NT2/D1 (cell line): ENCODE data around the gene STX16.
A peak's percentile ranks its signal among the peaks of the same experiment; 100 is the strongest.

Source experiments
- DNase-seq: peaks from one replicate; pipeline ENCODE4 v3.0.0-alpha.2; 2011; ENCODE audit warnings: low read depth, low spot score
- H3K27me3 ChIP-seq: 2 replicates; pipeline ENCODE4 v1.6.0; 2011; ENCODE audit warnings: mild to moderate bottlenecking; ENCODE audit not compliant: insufficient read length, insufficient read depth
- H3K36me3 ChIP-seq: 2 replicates; pipeline ENCODE4 v1.6.1; 2011; ENCODE audit warnings: mild to moderate bottlenecking, low read length, mixed read lengths; ENCODE audit not compliant: insufficient read depth, insufficient read length
- H3K4me1 ChIP-seq: 2 replicates; pipeline ENCODE4 v1.5.1; 2011; ENCODE audit not compliant: insufficient read depth, insufficient read length
- H3K4me3 ChIP-seq: 2 replicates; pipeline ENCODE4 v1.5.1; 2011; ENCODE audit warnings: low read depth; ENCODE audit not compliant: insufficient read length
- H3K9ac ChIP-seq: 2 replicates; pipeline ENCODE4 v1.6.0; 2011; ENCODE audit warnings: low read depth; ENCODE audit not compliant: insufficient read length
- H3K9me3 ChIP-seq: 2 replicates; pipeline ENCODE4 v1.5.1; 2011; ENCODE audit warnings: mild to moderate bottlenecking, low read length; ENCODE audit not compliant: insufficient read depth
- SUZ12 ChIP-seq: IDR thresholded peaks from 2 replicates; pipeline ENCODE4 v1.6.1; 2011; ENCODE audit not compliant: insufficient read length, insufficient read depth; ENCODE audit errors: extremely low read depth
- YY1 ChIP-seq: IDR thresholded peaks from 2 replicates; pipeline ENCODE4 v1.6.1; 2011; ENCODE audit not compliant: insufficient read length, insufficient read depth
- ZNF274 ChIP-seq: IDR thresholded peaks from 2 replicates; pipeline ENCODE4 v1.6.1; 2011; ENCODE audit warnings: mild to moderate bottlenecking, low read depth, low read length

STX16 gene

DNA sequence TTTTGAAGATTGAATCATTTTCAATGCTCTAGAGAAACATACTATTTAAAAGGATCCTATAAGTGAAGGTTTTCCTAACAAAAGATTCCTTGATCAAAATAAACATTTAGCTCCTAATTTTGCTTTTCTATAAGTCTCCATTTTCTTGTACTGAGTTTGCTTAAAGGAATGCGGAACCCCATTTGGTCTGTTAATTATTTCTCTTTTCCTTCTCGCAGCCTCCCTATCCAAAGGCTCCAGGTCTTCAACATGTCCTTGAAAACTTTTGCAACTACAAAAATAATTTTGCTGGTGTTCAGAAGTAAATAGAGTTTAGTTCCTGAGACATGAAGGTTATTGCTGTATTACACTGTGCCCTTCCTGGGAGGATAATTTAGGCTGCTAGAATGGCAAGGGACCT, 33.2 kb downstream of the STX16 start:
- H3K9me3 ChIP-seq, result no peaks in the 10 kb centered on the region
- DNase-seq, result no peak
- H3K27me3 ChIP-seq, result no peaks in the 10 kb centered on the region
- H3K4me1 ChIP-seq, result peaks cover 3% of the 10 kb centered on the region
- peaks cover 16% of the 10 kb centered on the region for H3K36me3 ChIP-seq
- TF ChIP-seq YY1, result no peak
- TF ChIP-seq SUZ12, result no peak
- no peak for TF ChIP-seq ZNF274
- H3K4me3 ChIP-seq, result no peak overlapping the region
- H3K9ac ChIP-seq, result no peak overlapping the region

DNA sequence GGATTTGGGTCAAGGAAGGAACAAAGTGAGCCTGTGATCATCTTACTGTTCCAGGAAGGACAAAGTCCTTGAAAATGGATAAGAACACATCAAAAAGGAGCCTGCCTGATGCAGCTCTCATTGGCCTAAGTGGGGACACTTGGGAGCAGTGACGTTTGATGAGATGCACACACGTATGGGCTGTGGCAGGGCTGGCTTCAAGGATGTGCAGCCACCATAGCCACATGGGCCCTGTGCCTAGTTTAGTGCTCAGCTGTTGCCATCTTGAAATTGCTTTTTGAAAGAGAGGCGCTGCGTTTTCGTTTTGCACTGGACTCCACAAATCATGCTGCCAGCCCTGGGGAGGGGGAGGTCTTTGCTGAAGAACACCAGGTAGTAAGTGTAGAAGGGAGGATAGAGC, 34.9 kb downstream of the STX16 start:
- H3K4me3 ChIP-seq, result no peak overlapping the region
- TF ChIP-seq ZNF274, result no peak
- TF ChIP-seq SUZ12, result no peak
- TF ChIP-seq YY1, result no peak
- H3K9ac ChIP-seq, result no peak overlapping the region
- H3K36me3 ChIP-seq, result no peaks in the 10 kb centered on the region
- no peaks in the 10 kb centered on the region for H3K9me3 ChIP-seq
- DNase-seq, result no peak
- peaks cover 3% of the 10 kb centered on the region for H3K4me1 ChIP-seq
- H3K27me3 ChIP-seq, result no peaks in the 10 kb centered on the region

DNA sequence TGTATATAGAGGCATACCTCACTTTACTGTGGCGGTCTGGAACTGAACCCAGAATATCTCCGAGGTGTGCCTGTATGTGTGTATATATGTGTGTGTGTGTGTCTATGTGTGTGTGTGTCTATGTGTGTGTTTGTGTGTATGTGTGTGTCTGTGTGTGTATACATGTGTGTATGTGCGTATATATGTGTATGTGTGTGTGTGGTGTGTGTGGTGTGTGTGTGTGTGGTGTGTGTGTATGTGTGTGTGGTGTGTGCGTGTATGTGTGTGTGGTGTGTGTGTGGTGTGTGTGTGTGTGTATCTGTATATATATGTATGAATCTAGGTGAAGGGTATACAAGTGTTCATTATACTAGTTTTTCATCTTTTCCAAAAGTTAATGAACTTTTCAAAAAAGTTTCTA, 37.3 kb downstream of the STX16 start:
- no peaks in the 10 kb centered on the region for H3K27me3 ChIP-seq
- H3K9ac ChIP-seq, result no peak overlapping the region
- DNase-seq, result no peak
- no peak overlapping the region for H3K4me3 ChIP-seq
- peaks cover 11% of the 10 kb centered on the region for H3K4me1 ChIP-seq
- H3K36me3 ChIP-seq, result peaks cover 4% of the 10 kb centered on the region
- TF ChIP-seq YY1, result no peak
- TF ChIP-seq SUZ12, result no peak
- TF ChIP-seq ZNF274, result no peak
- peaks cover 5% of the 10 kb centered on the region; the same call in 1 of the 2 replicates for H3K9me3 ChIP-seq

DNA sequence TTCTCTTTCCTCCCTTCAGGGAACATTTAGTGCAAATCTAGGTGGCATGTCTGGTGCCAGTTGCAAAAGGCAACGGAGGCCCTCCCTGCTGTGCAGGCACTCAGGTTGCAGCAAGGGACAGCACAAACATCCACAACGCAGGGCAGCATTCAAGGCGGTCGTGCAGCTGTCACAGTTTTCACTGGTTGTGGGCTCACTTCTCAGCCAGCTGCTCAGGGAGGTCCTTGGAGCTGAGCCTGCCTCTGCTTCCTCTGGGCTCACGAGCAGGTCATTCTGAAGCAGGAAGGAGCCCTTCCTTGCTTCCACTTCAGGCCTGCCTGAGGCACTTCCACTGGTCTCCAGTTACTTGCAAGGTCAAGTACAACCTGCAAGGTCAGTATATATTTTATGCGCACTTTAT, 37.8 kb downstream of the STX16 start:
- Histone ChIP-seq H3K9ac (no peak overlapping the region), H3K4me3 (no peak overlapping the region), H3K4me1 (peaks cover 15% of the 10 kb centered on the region), H3K9me3 (peaks cover 5% of the 10 kb centered on the region; the same call in 1 of the 2 replicates), H3K27me3 (no peaks in the 10 kb centered on the region), H3K36me3 (peaks cover 7% of the 10 kb centered on the region)
- TF ChIP-seq ZNF274 (no peak), YY1 (no peak)
- DNase-seq, result no peak

DNA sequence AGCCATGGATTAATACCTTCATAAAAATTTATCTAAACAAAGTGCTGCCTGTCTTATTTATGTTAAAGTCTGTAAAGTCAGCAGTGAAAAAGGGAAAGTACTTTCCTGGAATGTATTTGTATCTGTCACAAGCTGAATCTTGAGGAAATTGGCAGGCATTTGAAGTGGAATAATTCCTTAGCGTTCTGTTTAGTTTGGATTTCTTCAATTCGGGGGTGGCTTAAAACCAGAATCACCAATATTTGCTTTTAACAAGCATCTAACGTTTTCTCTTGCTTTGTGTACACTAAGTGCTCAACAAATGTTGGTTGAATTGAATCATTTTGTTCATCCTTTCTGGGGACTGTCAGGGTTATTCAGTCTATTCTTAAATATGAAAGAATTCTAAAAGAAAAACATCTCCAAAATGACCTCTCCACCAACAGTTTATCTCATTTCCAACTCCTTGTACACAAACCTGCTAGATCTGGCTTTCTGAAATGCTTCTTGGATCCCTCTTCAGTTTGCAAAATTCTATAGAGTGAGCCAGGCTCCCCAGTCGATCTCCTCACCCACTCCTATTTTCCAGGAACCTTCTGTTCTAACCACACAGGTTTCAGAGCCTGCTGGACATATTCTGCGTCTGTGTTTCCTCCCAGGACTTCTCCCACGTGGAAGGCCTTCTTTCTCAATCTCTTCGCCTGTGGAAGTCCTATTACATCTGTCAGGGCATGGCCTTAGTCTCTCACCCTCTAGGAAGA, 39.5 kb downstream of the STX16 start:
- H3K4me3 ChIP-seq, result no peak overlapping the region
- TF ChIP-seq YY1, result no peak
- H3K9ac ChIP-seq, result no peak overlapping the region
- H3K27me3 ChIP-seq, result no peaks in the 10 kb centered on the region
- peaks cover 22% of the 10 kb centered on the region for H3K36me3 ChIP-seq
- DNase-seq, result no peak
- peaks cover 5% of the 10 kb centered on the region; the same call in 1 of the 2 replicates for H3K9me3 ChIP-seq
- peaks cover 30% of the 10 kb centered on the region for H3K4me1 ChIP-seq

DNA sequence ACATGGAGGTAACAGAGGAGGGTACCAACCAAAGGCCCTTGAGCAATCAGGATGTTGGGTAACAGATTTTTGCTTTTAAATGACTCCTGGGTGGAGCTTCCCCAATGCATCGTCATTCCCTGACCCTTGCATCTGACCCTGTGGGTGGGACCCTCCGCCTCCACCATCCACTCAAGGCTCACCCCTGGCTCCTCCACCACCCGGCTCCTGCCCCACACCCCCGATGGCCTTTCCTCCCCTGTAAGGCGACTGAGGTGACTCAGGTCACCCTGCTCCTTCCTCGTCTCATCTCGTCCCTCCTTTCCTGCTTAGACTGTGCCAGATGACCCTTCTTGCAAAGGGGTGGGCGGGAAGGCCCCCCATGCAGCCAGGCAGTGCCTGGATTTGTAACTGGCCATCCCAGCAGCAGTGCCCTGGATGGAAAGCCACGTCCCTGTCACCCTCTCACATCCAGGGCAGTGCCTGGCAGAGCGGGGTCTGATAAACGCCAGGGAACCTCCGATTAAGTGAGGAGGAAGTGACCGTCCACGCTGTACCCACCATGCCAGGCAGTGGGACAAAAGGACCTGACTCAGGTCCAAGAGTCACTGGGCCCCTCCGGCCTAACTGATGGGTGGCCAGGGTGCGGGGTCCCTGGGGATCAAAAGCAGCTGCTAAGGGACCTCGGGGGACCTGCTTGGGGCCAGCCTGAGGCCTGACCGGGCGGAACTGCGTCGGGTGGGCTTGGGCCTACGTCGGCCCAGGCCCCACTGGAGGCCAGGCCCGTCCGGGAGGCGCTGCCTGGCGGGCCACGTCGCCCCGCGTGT, 40.9 kb downstream of the STX16 start:
- Histone ChIP-seq H3K4me3 (no peak overlapping the region), H3K27me3 (no peaks in the 10 kb centered on the region), H3K36me3 (peaks cover 36% of the 10 kb centered on the region), H3K9ac (peak overlapping the region; percentile 75), H3K9me3 (peaks cover 5% of the 10 kb centered on the region; the same call in 1 of the 2 replicates), H3K4me1 (peaks cover 43% of the 10 kb centered on the region)
- no peak for TF ChIP-seq ZNF274
- TF ChIP-seq YY1, result no peak
- TF ChIP-seq SUZ12, result no peak
- DNase-seq, result no peak

DNA sequence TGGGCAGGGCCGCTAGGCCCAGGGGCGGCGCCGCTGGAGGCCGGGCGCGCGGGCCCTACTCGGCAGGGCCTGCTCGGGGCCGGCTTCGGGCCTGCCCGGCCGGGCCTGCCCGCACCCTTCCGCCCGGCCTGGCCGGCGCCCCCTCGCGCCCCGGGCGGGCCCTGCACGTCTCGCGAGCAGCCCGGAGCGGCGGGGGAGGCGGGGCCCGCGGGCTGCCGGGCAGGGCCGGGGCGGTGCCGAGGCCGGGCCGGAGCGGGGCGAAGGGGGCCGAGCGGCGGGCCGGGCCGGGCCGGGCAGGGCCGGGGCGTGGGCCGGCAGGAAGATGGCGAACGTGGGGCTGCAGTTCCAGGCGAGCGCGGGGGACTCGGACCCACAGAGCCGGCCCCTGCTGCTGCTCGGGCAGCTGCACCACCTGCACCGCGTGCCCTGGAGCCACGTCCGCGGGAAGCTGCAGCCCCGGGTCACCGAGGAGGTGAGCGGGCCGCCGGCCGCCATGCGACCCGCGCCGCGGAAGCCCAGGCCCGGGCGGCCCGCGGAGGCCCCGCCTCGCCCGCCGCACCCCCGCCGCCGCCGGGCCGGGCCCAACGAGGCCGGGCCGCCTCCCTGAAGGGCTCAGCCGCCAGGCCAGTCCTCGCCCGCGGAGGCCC, 41.6 kb downstream of the STX16 start, which contains the start of gene NPEPL1:
Gene NPEPL1, plus strand, starts transcription at position 222 of the 647 bp plus-strand sequence. Its CDS starts 101 bp downstream, at position 323.
- H3K4me3 ChIP-seq, result peak within 1 kb of the TSS; percentile 40
- peak; percentile 68 for DNase-seq

More for the DNA sequence above, 41.6 kb downstream of the STX16 start, which contains the start of gene NPEPL1:
- TF ChIP-seq ZNF274 (no peak), SUZ12 (no peak), YY1 (no peak)
- peaks cover 45% of the 10 kb centered on the region for H3K4me1 ChIP-seq
- H3K27me3 ChIP-seq, result no peaks in the 10 kb centered on the region
- H3K9ac ChIP-seq, result peak within 1 kb of the TSS; percentile 85
- peaks cover 5% of the 10 kb centered on the region; the same call in 1 of the 2 replicates for H3K9me3 ChIP-seq
- H3K36me3 ChIP-seq, result peaks cover 43% of the 10 kb centered on the region
